ENCODE measurements around the gene IRAK1BP1.

IRAK1BP1 gene

DNA sequence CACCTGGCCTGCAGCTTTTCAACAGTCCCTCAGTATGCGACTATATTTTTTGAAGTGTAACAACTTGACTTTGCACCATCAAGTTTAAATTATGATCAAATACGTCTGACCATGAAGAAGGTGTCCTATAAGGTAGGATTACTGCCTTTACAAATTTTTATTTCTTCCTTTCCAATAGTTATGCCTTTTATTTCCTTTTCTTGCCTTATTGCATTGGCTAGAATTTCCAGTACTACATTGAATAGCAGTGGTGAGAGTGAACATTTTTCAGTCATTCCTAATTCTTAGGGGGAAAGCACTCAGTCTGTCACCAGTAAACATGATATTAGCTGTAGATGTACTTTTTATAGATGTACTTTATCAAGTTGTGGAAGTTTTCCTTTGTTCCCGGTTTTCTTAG lies 81.4 kb downstream of the IRAK1BP1 start:
- H3K4me3 ChIP-seq = no peak overlapping the region
- no peaks in the 10 kb centered on the region for H3K4me1 ChIP-seq
- DNase-seq = no peak
- intact Hi-C loops (cut with DNase I; ENCODE audit: low total_unique reads) = loop anchor here (10.0 kb wide), 1 partner anchor 1954 kb away; no protein-coding TSS in a partner anchor
- TF ChIP-seq, protein P1, sequence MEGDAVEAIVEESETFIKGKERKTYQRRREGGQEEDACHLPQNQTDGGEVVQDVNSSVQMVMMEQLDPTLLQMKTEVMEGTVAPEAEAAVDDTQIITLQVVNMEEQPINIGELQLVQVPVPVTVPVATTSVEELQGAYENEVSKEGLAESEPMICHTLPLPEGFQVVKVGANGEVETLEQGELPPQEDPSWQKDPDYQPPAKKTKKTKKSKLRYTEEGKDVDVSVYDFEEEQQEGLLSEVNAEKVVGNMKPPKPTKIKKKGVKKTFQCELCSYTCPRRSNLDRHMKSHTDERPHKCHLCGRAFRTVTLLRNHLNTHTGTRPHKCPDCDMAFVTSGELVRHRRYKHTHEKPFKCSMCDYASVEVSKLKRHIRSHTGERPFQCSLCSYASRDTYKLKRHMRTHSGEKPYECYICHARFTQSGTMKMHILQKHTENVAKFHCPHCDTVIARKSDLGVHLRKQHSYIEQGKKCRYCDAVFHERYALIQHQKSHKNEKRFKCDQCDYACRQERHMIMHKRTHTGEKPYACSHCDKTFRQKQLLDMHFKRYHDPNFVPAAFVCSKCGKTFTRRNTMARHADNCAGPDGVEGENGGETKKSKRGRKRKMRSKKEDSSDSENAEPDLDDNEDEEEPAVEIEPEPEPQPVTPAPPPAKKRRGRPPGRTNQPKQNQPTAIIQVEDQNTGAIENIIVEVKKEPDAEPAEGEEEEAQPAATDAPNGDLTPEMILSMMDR (IDR thresholded peaks at IDR 0.05) = no peak
- peaks cover 91 to 94% (median 92%) of the 10 kb centered on the region in 3 donors for H3K36me3 ChIP-seq
- no peak overlapping the region for H3K27ac ChIP-seq
- H3K9me3 ChIP-seq = peaks cover 0 to 10% (median 9%) of the 10 kb centered on the region in 3 donors
- no peaks in the 10 kb centered on the region for H3K27me3 ChIP-seq

DNA sequence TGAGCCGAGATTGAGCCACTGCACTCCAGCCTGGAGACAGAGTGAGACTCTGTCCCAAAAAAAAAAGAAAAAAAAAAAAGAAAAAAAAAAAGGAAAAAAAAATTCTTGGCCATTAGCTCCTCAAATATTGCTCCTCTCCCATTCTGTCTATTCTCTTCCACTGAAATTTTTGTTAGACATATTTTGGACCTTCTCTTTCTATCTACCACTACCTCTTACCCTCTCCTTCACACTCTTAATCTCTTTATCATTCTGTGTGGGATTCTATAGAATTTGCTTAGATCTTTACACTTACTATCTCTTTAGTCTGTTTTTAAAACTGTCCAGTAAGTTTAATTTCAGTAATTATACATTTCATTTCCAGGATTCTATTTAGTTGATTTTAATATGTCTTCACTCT lies 85.0 kb downstream of the IRAK1BP1 start:
- intact Hi-C loops (cut with DNase I; ENCODE audit: low total_unique reads) = no loop called here
- DNase-seq = no peak
- H3K4me3 ChIP-seq = no peak overlapping the region
- H3K9me3 ChIP-seq = peaks cover 0 to 10% (median 9%) of the 10 kb centered on the region in 3 donors
- no peak overlapping the region for H3K27ac ChIP-seq
- TF ChIP-seq, protein P1 (IDR thresholded peaks at IDR 0.05) = no peak
- no peaks in the 10 kb centered on the region for H3K4me1 ChIP-seq
- no peaks in the 10 kb centered on the region for H3K27me3 ChIP-seq
- peaks cover 84 to 87% (median 86%) of the 10 kb centered on the region in 3 donors for H3K36me3 ChIP-seq

Measured in tibial artery (tissue), 4 donors.